A549 (cell line): Measurements from ENCODE around the gene KLHL6.

ENCODE experiments used
- FOSB ChIP-seq: fragments of 250-450 bp; sonication (Bioruptor Pico); IDR thresholded peaks from 2 replicates; pipeline ENCODE4 v1.5.0; 2020; ENCODE audit warnings: mild to moderate bottlenecking, moderate library complexity
- HOXA7 ChIP-seq: fragments of 250-450 bp; sonication (Bioruptor Pico); IDR thresholded peaks from 2 replicates; pipeline ENCODE4 v1.5.0; 2020; ENCODE audit warnings: mild to moderate bottlenecking, moderate library complexity
- JUN ChIP-seq, 2 experiments: fragments of >200 bp; sonication (Bioruptor Twin); formaldehyde crosslinking; IDR thresholded peaks; 2 replicates in 1 of 2; 3 replicates in 1 of 2; pipeline ENCODE4 v1.6.1; 2016 to 2017
- MAZ ChIP-seq: fragments of 150-350 bp; IDR thresholded peaks from 2 replicates; pipeline ENCODE4 v1.6.1; 2014; ENCODE audit warnings: antibody characterized with exemption, low read depth, low read length, borderline replicate concordance
- POLR2A ChIP-seq: IDR thresholded peaks from 2 replicates; pipeline ENCODE4 v1.6.1; 2012; ENCODE audit warnings: mild to moderate bottlenecking, low read length
- RAD21 ChIP-seq, 2 experiments: fragments of >200 bp in 1 of 2; sonication (Bioruptor Twin) in 1 of 2; formaldehyde crosslinking in 1 of 2; IDR thresholded peaks in 1 of 2; conservative IDR thresholded peaks in 1 of 2; 2 replicates in 1 of 2; 3 replicates in 1 of 2; pipeline ENCODE4 v1.6.1; 2012 to 2018; ENCODE audit warnings: inconsistent platforms in 1 of 2
- RCOR1 ChIP-seq: fragments of 150-350 bp; IDR thresholded peaks from 2 replicates; pipeline ENCODE4 v1.6.1; 2014; ENCODE audit warnings: antibody characterized with exemption, low read length, low read depth
- TF ChIP-seq, protein P1 (sequence below): fragments of >200 bp; sonication (Bioruptor Twin); formaldehyde crosslinking; IDR thresholded peaks from 3 replicates; pipeline ENCODE4 v1.5.1; 2016
- TF ChIP-seq, protein P2 (sequence below): fragments of 450-650 bp; IDR thresholded peaks from 2 replicates; pipeline ENCODE4 v1.6.1; 2014; ENCODE audit warnings: antibody characterized with exemption

- TF ChIP-seq RAD21 (conservative IDR thresholded peaks at IDR 0.05 in 1 of 2, IDR thresholded peaks at IDR 0.05 in 1 of 2): no peak
- TF ChIP-seq, protein P1, sequence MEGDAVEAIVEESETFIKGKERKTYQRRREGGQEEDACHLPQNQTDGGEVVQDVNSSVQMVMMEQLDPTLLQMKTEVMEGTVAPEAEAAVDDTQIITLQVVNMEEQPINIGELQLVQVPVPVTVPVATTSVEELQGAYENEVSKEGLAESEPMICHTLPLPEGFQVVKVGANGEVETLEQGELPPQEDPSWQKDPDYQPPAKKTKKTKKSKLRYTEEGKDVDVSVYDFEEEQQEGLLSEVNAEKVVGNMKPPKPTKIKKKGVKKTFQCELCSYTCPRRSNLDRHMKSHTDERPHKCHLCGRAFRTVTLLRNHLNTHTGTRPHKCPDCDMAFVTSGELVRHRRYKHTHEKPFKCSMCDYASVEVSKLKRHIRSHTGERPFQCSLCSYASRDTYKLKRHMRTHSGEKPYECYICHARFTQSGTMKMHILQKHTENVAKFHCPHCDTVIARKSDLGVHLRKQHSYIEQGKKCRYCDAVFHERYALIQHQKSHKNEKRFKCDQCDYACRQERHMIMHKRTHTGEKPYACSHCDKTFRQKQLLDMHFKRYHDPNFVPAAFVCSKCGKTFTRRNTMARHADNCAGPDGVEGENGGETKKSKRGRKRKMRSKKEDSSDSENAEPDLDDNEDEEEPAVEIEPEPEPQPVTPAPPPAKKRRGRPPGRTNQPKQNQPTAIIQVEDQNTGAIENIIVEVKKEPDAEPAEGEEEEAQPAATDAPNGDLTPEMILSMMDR: no peak
- no peak for TF ChIP-seq FOSB
- TF ChIP-seq JUN (IDR thresholded peaks at IDR 0.05): no peak
- TF ChIP-seq POLR2A: no peak
- no peak for TF ChIP-seq MAZ
- TF ChIP-seq, protein P2, sequence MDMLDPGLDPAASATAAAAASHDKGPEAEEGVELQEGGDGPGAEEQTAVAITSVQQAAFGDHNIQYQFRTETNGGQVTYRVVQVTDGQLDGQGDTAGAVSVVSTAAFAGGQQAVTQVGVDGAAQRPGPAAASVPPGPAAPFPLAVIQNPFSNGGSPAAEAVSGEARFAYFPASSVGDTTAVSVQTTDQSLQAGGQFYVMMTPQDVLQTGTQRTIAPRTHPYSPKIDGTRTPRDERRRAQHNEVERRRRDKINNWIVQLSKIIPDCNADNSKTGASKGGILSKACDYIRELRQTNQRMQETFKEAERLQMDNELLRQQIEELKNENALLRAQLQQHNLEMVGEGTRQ: no peak
- no peak for TF ChIP-seq HOXA7
- TF ChIP-seq RCOR1: no peak
Observed at GRCh38 chr3:183577346-183577745, 21.8 kb upstream of the KLHL6 start.
